DOHH2 (cell line): ENCODE data around the gene HOTAIR.

Experiments
- H3F3A ChIP-seq: fragments of 200-600 bp; sonication (generic), shearing (Covaris generic); 2 replicates; pipeline ENCODE4 v1.6.0; 2016; ENCODE audit warnings: antibody characterized with exemption, mild to moderate bottlenecking; ENCODE audit not compliant: control insufficient read depth, insufficient read depth
- H3K27ac ChIP-seq: fragments of 200-600 bp; sonication (generic); 2 replicates; pipeline ENCODE4 v1.5.1; 2014; ENCODE audit warnings: low read depth, mild to moderate bottlenecking, low read length, moderate library complexity
- H3K27me3 ChIP-seq: fragments of 200-600 bp; sonication (generic); 2 replicates; pipeline ENCODE4 v1.6.1; 2014; ENCODE audit warnings: mild to moderate bottlenecking, low read length, mixed read lengths; ENCODE audit not compliant: control insufficient read depth
- H3K36me3 ChIP-seq: fragments of 200-600 bp; sonication (generic); 2 replicates; pipeline ENCODE4 v1.6.1; 2014; ENCODE audit warnings: mild to moderate bottlenecking, low read length, moderate library complexity, mixed read lengths; ENCODE audit not compliant: control insufficient read depth
- H3K4me1 ChIP-seq: fragments of 200-600 bp; sonication (generic); 2 replicates; pipeline ENCODE4 v1.6.1; 2014; ENCODE audit warnings: mild to moderate bottlenecking, low read length, mixed read lengths; ENCODE audit not compliant: control insufficient read depth
- H3K4me2 ChIP-seq: fragments of 200-600 bp; sonication (generic); 2 replicates; pipeline ENCODE4 v1.6.0; 2014; ENCODE audit warnings: mild to moderate bottlenecking, low read length, moderate library complexity
- H3K4me3 ChIP-seq: fragments of 200-600 bp; sonication (generic); 2 replicates; pipeline ENCODE4 v1.5.1; 2014; ENCODE audit warnings: mild to moderate bottlenecking, low read length, mixed read lengths
- H3K79me2 ChIP-seq: fragments of 200-600 bp; sonication (generic); 2 replicates; pipeline ENCODE4 v1.6.1; 2014; ENCODE audit warnings: mild to moderate bottlenecking, low read length, mixed read lengths; ENCODE audit not compliant: control insufficient read depth
- H3K9me2 ChIP-seq: fragments of 200-600 bp; sonication (generic); replicated peaks from 2 replicates; pipeline ENCODE4 v1.6.1; 2014; ENCODE audit warnings: mild to moderate bottlenecking, low read length, mixed read lengths; ENCODE audit not compliant: control insufficient read depth
- H3K9me3 ChIP-seq: fragments of 200-600 bp; sonication (generic); 2 replicates; pipeline ENCODE4 v1.6.1; 2014; ENCODE audit warnings: antibody characterized with exemption, low read length, mixed read lengths; ENCODE audit not compliant: control insufficient read depth, insufficient read depth
- H4K20me1 ChIP-seq: fragments of 200-600 bp; sonication (generic); 2 replicates; pipeline ENCODE4 v1.6.0; 2014; ENCODE audit warnings: low read depth, mild to moderate bottlenecking, antibody characterized with exemption, low read length, moderate library complexity; ENCODE audit not compliant: control insufficient read depth, insufficient read depth
- EZH2phosphoT487 ChIP-seq: fragments of 200-600 bp; sonication (generic); IDR thresholded peaks from 2 replicates; pipeline ENCODE4 v1.6.1; 2017; ENCODE audit warnings: borderline replicate concordance, mild to moderate bottlenecking, antibody characterized with exemption, low read length, moderate library complexity, mixed read lengths
- TF ChIP-seq, protein P1 (sequence below): fragments of 200-600 bp; sonication (generic); IDR thresholded peaks from one replicate; pipeline ENCODE4 v1.5.1; 2014; ENCODE audit warnings: antibody characterized with exemption, mild to moderate bottlenecking, low read depth, low read length; ENCODE audit not compliant: poor library complexity, severe bottlenecking

Gene HOTAIR

DNA sequence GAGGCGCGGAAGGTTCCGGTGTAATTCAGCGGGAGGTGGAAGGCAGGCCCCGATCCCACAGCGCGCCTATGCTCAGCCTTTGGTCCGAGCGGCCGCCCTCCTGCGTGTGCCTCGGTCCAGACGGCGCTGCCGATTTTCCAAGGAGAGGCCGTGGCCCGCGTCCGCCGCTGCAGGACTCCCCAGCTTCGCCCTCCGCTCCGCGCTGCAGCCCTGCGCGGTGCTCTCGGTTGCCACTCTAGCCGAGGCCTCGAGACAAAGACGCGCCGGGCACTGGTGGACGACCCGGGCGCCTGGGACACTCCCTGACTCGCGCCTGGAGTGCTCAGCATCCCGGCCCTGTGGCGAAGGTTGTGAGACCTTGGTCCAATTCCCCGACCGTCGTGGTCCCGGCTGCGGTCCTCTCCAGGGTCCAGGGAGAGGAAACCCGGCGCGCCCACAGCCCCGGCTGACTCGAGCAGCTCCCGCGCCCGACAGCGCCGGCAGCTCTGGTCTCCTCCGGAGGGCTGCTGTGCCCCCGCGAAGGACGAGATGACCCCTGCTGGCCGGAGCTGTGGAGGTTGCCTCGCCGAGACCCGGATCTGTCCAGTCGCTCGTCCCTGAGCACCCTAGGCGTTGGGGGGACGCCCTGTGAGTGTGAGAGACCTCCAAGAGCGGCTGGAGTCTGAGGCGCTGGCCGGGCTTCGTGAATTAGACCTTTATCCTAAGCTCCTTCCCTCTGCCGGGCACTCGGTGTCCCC, 13.6 kb downstream of the HOTAIR start:
- no peaks in the 10 kb centered on the region for H3K36me3 ChIP-seq
- no peak overlapping the region for H3K4me2 ChIP-seq
- peaks cover 65% of the 10 kb centered on the region for H3K27me3 ChIP-seq
- no peaks in the 10 kb centered on the region for H4K20me1 ChIP-seq
- peaks cover 7% of the 10 kb centered on the region for H3K4me1 ChIP-seq
- H3K9me3 ChIP-seq: no peaks in the 10 kb centered on the region
- TF ChIP-seq, protein P1, sequence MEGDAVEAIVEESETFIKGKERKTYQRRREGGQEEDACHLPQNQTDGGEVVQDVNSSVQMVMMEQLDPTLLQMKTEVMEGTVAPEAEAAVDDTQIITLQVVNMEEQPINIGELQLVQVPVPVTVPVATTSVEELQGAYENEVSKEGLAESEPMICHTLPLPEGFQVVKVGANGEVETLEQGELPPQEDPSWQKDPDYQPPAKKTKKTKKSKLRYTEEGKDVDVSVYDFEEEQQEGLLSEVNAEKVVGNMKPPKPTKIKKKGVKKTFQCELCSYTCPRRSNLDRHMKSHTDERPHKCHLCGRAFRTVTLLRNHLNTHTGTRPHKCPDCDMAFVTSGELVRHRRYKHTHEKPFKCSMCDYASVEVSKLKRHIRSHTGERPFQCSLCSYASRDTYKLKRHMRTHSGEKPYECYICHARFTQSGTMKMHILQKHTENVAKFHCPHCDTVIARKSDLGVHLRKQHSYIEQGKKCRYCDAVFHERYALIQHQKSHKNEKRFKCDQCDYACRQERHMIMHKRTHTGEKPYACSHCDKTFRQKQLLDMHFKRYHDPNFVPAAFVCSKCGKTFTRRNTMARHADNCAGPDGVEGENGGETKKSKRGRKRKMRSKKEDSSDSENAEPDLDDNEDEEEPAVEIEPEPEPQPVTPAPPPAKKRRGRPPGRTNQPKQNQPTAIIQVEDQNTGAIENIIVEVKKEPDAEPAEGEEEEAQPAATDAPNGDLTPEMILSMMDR: no peak
- H3K9me2 ChIP-seq: no peaks in the 10 kb centered on the region
- no peaks in the 10 kb centered on the region for H3K79me2 ChIP-seq
- no peak overlapping the region for H3K27ac ChIP-seq
- H3K4me3 ChIP-seq: no peak overlapping the region
- H3F3A ChIP-seq: no peaks in the 10 kb centered on the region

DNA sequence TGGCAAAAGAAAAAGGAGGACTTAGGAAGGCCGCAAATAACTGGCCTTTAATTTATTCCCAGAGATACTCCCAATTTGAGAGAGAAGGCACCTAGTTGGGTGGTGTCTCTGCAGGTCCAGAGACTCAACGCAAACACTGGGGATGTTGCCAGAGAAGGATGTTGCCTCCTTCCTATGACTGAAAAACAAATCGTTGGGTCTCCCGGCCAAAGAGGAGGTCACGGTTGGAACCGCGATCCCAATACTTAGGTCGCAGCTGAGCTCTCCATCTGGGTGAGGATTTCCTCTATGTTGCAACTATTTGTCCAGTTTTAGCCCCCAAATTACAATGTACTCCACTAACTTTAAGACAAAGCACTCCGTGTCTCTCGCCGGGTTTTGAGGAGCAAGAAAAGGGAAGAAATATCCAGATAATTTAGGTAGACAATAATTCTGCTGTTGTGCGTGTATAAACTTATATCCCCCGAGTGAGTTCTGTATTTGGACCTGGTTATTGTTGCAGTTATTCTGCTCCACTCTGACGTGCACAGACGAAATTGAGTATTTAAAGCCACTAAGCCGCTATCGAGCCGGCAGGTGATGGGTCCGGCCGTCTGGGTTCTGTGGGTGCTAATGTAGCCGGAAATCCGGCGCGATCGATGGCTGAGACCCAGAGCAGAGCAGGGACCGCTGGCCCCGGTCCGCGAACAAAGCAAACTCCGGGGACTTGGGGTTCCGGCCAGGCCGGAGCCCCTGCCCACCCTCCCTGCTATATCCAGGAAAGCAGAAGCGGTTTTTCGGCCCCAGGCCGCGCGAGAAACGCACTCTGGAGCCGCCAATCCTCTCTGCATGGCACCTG, 14.3 kb downstream of the HOTAIR start:
- no peaks in the 10 kb centered on the region for H3K36me3 ChIP-seq
- H3K27me3 ChIP-seq: peaks cover 64% of the 10 kb centered on the region
- H3K9me2 ChIP-seq: no peaks in the 10 kb centered on the region
- no peaks in the 10 kb centered on the region for H4K20me1 ChIP-seq
- H3K9me3 ChIP-seq: no peaks in the 10 kb centered on the region
- TF ChIP-seq, protein P1: no peak
- no peak for TF ChIP-seq EZH2phosphoT487
- H3K4me2 ChIP-seq: no peak overlapping the region
- H3K79me2 ChIP-seq: no peaks in the 10 kb centered on the region
- no peak overlapping the region for H3K4me3 ChIP-seq
- H3K4me1 ChIP-seq: peaks cover 3% of the 10 kb centered on the region
- no peaks in the 10 kb centered on the region for H3F3A ChIP-seq
- no peak overlapping the region for H3K27ac ChIP-seq

DNA sequence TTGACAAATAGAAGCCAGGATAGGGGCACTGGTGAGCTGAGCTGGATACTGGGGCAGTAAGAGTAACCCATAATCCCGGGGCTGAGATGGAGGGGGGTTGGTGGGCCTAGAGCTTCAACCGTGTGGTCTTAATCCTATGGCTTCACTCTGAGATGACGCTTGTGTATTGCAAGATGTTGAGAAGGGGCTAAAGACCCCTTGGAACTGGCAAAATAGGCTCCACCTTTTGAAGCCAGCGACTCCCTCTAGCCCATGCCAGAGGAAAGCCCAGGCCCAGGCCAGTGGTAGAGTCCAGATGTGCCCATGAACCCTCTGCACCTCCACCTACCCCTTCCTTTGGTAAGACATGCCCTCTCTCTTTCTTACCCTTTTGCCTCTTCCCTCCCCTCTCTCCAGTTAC, 15.4 kb downstream of the HOTAIR start:
- H3K36me3 ChIP-seq: no peaks in the 10 kb centered on the region
- TF ChIP-seq, protein P1: no peak
- TF ChIP-seq EZH2phosphoT487: no peak
- no peaks in the 10 kb centered on the region for H3F3A ChIP-seq
- H4K20me1 ChIP-seq: no peaks in the 10 kb centered on the region
- H3K4me2 ChIP-seq: no peak overlapping the region
- peaks cover 57% of the 10 kb centered on the region for H3K27me3 ChIP-seq
- no peaks in the 10 kb centered on the region for H3K4me1 ChIP-seq
- H3K27ac ChIP-seq: no peak overlapping the region
- H3K9me3 ChIP-seq: no peaks in the 10 kb centered on the region
- H3K4me3 ChIP-seq: no peak overlapping the region
- H3K9me2 ChIP-seq: no peaks in the 10 kb centered on the region
- no peaks in the 10 kb centered on the region for H3K79me2 ChIP-seq
